Duodenal mucosa (tissue), 2 donors: ENCODE data around the gene PALMD.

Experiments
- H3K27ac ChIP-seq: one replicate; pipeline ENCODE4 v1.7.0; 2013; ENCODE audit warnings: low read depth, low read length
- H3K27me3 ChIP-seq, 2 donors: one replicate each; pipeline ENCODE4 v1.7.0; 2013; ENCODE audit warnings: low read length in 2 of 2, control low read depth in 1 of 2; ENCODE audit not compliant: insufficient read depth in 2 of 2, control insufficient read depth in 1 of 2
- H3K36me3 ChIP-seq, 2 donors: one replicate each; pipeline ENCODE4 v1.7.0; 2013; ENCODE audit warnings: low read length in 2 of 2, control low read depth in 1 of 2; ENCODE audit not compliant: insufficient read depth in 2 of 2, control insufficient read depth in 1 of 2
- H3K4me1 ChIP-seq, 2 donors: one replicate each; pipeline ENCODE4 v1.7.0; 2013; ENCODE audit warnings: low read length in 2 of 2, control low read depth in 1 of 2; ENCODE audit not compliant: insufficient read depth in 2 of 2, control insufficient read depth in 1 of 2
- H3K4me3 ChIP-seq, 2 donors: one replicate each; pipeline ENCODE4 v1.7.0; 2013; ENCODE audit warnings: low read length in 2 of 2, low read depth in 1 of 2
- H3K9ac ChIP-seq, 2 donors: one replicate each; pipeline ENCODE4 v1.7.0; 2013; ENCODE audit warnings: low read length in 2 of 2, low read depth in 1 of 2
- H3K9me3 ChIP-seq, 2 donors: one replicate each; pipeline ENCODE4 v1.7.0; 2013; ENCODE audit warnings: low read length in 2 of 2, control low read depth in 1 of 2; ENCODE audit not compliant: control insufficient read depth in 1 of 2

Gene PALMD

GRCh38 chr1:99657213-99658030, 11.5 kb downstream of the PALMD start:
- H3K36me3 ChIP-seq: no peaks in the 10 kb centered on the region
- peaks cover 0 to 5% of the 10 kb centered on the region in 2 donors for H3K4me1 ChIP-seq
- no peak overlapping the region for H3K9ac ChIP-seq
- H3K27me3 ChIP-seq: no peaks in the 10 kb centered on the region
- no peaks in the 10 kb centered on the region for H3K9me3 ChIP-seq
- H3K4me3 ChIP-seq: no peak overlapping the region
- no peak overlapping the region for H3K27ac ChIP-seq

GRCh38 chr1:99658031-99658290, 12.0 kb downstream of the PALMD start:
- Histone ChIP-seq H3K9me3 (no peaks in the 10 kb centered on the region), H3K27ac (no peak overlapping the region), H3K27me3 (no peaks in the 10 kb centered on the region), H3K4me1 (peaks cover 0 to 5% of the 10 kb centered on the region in 2 donors), H3K36me3 (no peaks in the 10 kb centered on the region), H3K9ac (no peak overlapping the region), H3K4me3 (no peak overlapping the region)

GRCh38 chr1:99659755-99660210, 13.9 kb downstream of the PALMD start:
- no peak overlapping the region for H3K4me3 ChIP-seq
- H3K27ac ChIP-seq: no peak overlapping the region
- H3K36me3 ChIP-seq: no peaks in the 10 kb centered on the region
- no peaks in the 10 kb centered on the region for H3K9me3 ChIP-seq
- H3K9ac ChIP-seq: no peak overlapping the region
- H3K4me1 ChIP-seq: peaks cover 0 to 5% of the 10 kb centered on the region in 2 donors
- no peaks in the 10 kb centered on the region for H3K27me3 ChIP-seq

GRCh38 chr1:99660496-99660895, 14.6 kb downstream of the PALMD start:
- H3K27me3 ChIP-seq: no peaks in the 10 kb centered on the region
- no peak overlapping the region for H3K9ac ChIP-seq
- H3K4me1 ChIP-seq: peaks cover 0 to 5% of the 10 kb centered on the region in 2 donors
- H3K36me3 ChIP-seq: no peaks in the 10 kb centered on the region
- no peaks in the 10 kb centered on the region for H3K9me3 ChIP-seq
- no peak overlapping the region for H3K27ac ChIP-seq
- H3K4me3 ChIP-seq: no peak overlapping the region

- no peak overlapping the region for H3K27ac ChIP-seq
- no peaks in the 10 kb centered on the region for H3K27me3 ChIP-seq
- no peak overlapping the region for H3K9ac ChIP-seq
- no peaks in the 10 kb centered on the region for H3K36me3 ChIP-seq
- H3K9me3 ChIP-seq: no peaks in the 10 kb centered on the region
- H3K4me1 ChIP-seq: peaks cover 0 to 5% of the 10 kb centered on the region in 2 donors
- H3K4me3 ChIP-seq: no peak overlapping the region
Measured at GRCh38 chr1:99661780-99662179, 15.9 kb downstream of the PALMD start.

GRCh38 chr1:99662539-99663080, 16.7 kb downstream of the PALMD start:
- no peak overlapping the region for H3K4me3 ChIP-seq
- no peak overlapping the region for H3K9ac ChIP-seq
- no peak overlapping the region for H3K27ac ChIP-seq
- H3K9me3 ChIP-seq: no peaks in the 10 kb centered on the region
- H3K4me1 ChIP-seq: peaks cover 0 to 4% of the 10 kb centered on the region in 2 donors
- no peaks in the 10 kb centered on the region for H3K36me3 ChIP-seq
- H3K27me3 ChIP-seq: no peaks in the 10 kb centered on the region

GRCh38 chr1:99663501-99663900, 17.6 kb downstream of the PALMD start:
- no peak overlapping the region for H3K4me3 ChIP-seq
- no peak overlapping the region for H3K9ac ChIP-seq
- no peaks in the 10 kb centered on the region for H3K27me3 ChIP-seq
- H3K9me3 ChIP-seq: no peaks in the 10 kb centered on the region
- H3K4me1 ChIP-seq: no peaks in the 10 kb centered on the region
- no peak overlapping the region for H3K27ac ChIP-seq
- no peaks in the 10 kb centered on the region for H3K36me3 ChIP-seq

- Histone ChIP-seq H3K27me3 (no peaks in the 10 kb centered on the region), H3K4me3 (no peak overlapping the region), H3K9ac (no peak overlapping the region), H3K27ac (no peak overlapping the region), H3K9me3 (no peaks in the 10 kb centered on the region), H3K36me3 (no peaks in the 10 kb centered on the region), H3K4me1 (no peaks in the 10 kb centered on the region)
Measured at GRCh38 chr1:99665212-99665611, 19.3 kb downstream of the PALMD start.

GRCh38 chr1:99669376-99669775, 23.5 kb downstream of the PALMD start:
- Histone ChIP-seq H3K27me3 (no peaks in the 10 kb centered on the region), H3K4me1 (no peaks in the 10 kb centered on the region)

GRCh38 chr1:99669821-99670220, 23.9 kb downstream of the PALMD start:
- Histone ChIP-seq H3K4me3 (no peak overlapping the region), H3K4me1 (no peaks in the 10 kb centered on the region), H3K27ac (no peak overlapping the region), H3K9ac (no peak overlapping the region), H3K36me3 (no peaks in the 10 kb centered on the region), H3K9me3 (no peaks in the 10 kb centered on the region), H3K27me3 (no peaks in the 10 kb centered on the region)

More at GRCh38 chr1:99669376-99669775, 23.5 kb downstream of the PALMD start:
- H3K4me3 ChIP-seq: no peak overlapping the region
- H3K27ac ChIP-seq: no peak overlapping the region
- H3K9ac ChIP-seq: no peak overlapping the region
- no peaks in the 10 kb centered on the region for H3K9me3 ChIP-seq
- no peaks in the 10 kb centered on the region for H3K36me3 ChIP-seq
